ENCODE measurements around the gene CD300C.
"Not testable (repeated sequence)": the region's sequence is repeated elsewhere in the genome, so short reads cannot be mapped to it uniquely, and the experiment has no call there.

CD300C gene

DNA sequence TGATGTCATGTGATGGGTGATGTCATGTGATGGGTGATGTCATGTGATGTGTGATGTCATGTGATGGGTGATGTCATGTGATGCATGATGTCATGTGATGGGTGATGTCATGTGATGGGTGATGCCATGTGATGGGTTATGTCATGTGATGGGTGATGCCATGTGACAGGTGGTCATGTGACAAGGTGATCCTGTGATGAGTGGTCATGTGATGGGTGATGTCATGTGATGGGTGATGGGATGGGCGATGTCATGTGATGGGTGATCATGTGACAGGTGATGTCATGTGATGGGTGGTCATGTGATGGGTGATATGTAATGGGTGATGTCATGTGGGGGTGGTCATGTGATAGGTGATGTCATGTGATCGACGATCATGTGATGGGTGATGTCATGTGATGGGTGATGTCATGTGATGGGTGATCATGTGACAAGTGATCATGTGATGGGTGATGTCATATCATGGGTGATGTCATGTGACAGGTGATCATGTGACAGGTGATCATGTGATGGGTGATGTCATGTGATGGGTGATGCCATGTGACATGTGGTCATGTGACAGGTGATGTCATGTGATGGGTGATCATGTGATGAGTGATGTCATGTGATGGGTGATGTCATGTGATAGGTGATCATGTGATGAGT is 31.8 kb downstream of the CD300C start:
- DNase-seq (ENCODE audit: low read depth in 2 of 2), result peak in 1 of 2 donors; percentile 10

DNA sequence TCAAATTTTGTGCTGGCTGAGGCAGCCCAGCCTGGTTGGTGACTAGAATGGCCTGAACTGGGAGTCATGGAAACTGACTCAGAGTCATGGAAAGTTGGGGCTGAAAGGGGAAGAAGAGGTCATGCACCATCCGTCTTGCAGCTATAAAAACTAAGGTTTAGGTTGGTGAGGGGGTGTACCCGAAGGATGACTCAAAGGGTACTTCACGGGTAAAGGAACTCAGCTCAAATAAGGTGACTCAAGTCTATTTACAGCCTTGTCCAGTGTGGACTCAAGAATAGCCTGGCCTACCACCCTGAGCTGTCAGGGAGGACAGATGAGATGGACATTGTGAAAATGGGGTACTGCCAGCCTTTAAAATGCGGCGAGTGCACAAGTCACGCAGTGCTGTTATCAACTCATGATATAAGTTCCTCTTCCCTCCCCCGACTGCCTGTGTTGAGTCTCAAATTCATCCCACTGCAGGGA is 33.3 kb downstream of the CD300C start:
- peak; percentile 18 to 26 for DNase-seq (ENCODE audit: low read depth in 2 of 2)

DNA sequence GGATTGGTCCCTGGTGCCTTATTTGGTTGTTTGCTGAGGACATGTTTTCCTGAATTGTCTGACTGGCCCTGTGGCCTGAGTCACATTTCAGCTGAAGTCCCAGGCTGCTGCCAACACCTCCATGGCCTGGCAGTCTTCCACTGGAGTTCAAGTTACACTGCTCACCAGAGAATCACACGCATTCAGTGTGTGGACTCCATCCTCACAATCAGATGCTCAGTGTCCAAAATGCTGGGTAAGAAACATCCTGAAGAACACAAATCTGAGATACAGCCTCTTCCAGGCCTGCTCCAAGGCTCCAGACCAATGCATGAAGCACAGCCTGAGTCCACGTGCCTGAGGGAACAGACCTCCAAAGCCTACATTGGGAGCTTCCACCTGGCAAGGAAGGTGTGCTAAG is 33.9 kb downstream of the CD300C start:
- DNase-seq (ENCODE audit: low read depth in 2 of 2), result no peak

DNA sequence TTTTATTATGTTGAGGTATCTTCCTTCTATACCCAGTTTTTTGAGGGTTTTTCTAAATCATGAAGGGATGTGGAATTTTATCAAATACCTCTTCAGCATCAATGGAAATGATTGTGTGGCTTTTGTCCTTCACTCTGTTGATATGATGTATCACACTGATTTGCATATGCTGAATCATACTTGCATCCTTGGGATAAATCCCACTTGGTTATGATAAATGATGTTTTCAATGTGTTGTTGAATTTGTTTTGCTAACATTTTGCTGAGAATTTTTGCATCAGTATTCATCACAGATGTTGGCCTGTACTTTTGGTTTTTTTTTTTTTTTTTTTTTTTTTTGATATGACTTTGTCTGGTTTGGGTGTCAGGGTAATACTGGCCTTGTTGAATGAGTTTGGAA is 37.8 kb downstream of the CD300C start:
- DNase-seq (ENCODE audit: low read depth in 2 of 2), result no peak

DNA sequence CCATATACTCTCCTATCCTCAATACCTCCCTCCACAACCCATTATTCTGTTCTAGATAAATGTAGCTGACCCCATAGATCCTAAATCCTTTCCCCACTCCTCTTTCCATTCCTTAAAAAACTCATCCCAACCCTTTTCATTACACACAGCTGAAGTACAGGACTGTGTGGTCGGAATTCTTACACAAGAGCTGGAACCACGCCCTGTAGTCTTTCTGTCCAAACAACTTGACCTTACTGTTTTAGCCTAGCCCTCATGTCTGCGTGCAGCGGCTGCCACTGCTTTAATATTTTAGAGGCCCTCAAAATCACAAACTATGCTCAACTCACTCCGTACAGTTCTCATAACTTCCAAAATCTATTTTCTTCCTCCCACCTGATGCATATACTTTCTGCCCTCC is 42.0 kb downstream of the CD300C start:
- not testable (repeated sequence) for DNase-seq (ENCODE audit: low read depth in 2 of 2)

DNA sequence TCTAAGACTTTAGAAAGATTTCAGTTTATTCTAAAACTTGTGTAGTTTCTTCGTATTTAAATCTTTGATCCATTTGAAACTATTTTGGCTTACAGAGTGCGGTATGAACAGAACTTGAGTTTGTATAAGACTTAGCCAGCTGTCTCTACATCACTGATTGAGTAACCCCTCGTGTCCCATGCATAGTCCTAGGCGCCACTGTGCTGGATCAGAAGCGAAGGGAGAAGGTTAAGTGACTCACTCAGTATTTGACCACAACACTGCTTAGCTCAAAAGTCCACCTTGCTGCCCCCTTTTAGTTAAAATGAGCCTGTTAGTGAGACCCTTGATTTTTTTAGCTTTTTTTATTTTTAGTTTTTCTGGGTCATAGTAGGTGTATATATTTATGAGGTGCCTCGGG is 43.1 kb downstream of the CD300C start:
- no peak for DNase-seq (ENCODE audit: low read depth in 2 of 2)

DNA sequence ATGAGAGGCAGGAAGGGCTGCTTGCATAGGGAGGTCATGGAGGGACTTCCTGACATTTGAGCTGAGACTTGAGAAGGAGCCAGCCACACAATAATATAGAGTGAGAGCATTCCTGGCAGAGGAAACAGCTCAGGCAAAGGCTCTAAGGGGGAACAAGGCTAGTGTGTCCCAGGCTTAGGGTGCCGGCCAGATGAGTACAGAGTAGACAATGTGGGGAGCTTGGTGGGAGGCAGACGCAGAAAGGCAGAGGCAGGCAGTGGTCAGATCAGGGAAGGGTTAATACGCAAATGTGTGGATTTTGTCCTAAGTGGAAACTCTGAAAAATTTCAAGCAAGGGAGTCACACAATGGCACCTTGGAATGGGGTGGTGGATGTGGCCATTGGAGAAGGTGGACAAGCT is 45.9 kb downstream of the CD300C start:
- DNase-seq (ENCODE audit: low read depth in 2 of 2), result no peak

DNA sequence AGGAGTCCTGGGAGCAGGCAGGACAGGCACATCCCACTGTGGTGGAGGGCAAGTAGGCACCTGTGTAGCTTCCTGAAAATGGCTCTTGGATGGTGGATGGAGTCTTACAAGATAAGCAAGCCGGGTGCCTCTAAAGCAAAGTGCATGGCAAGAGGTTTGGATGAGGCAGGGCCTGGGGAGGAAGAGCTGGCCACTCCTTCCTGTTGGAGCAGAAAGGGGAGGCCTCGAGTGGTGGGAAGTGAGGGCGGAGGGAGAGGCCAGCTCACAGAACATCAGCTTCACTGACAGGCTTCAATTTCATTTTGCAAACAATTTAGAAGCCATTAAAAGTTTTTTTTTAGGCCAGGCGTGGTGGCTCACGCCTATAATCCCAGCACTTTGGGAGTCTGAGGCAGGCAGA is 48.4 kb downstream of the CD300C start:
- DNase-seq (ENCODE audit: low read depth in 2 of 2), result no peak

DNA sequence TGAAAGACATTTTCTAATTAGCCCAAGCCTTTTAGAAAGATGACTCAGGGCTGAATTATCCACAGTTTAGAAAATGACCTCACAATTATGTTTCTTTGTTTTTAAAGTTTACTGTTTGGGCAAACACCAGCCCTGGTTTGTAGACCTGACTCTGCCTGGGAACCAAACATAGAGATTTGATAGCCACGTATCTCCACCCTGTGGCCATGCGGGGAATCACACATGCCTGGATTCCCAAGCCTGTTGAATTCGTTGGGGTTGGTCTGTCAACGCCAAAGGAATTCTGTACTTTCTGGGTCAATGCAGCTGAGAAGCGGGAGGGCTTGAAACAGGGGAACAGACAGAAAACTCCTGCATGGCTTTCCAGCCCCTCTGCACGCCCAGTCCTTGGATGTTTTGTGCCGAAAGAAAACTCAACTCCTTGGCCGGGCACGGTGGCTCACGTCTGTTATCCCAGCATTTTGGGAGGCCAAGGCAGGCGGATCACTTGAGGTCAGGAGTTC is 52.5 kb downstream of the CD300C start:
- DNase-seq (ENCODE audit: low read depth in 2 of 2), result peak; percentile 49 to 57

DNA sequence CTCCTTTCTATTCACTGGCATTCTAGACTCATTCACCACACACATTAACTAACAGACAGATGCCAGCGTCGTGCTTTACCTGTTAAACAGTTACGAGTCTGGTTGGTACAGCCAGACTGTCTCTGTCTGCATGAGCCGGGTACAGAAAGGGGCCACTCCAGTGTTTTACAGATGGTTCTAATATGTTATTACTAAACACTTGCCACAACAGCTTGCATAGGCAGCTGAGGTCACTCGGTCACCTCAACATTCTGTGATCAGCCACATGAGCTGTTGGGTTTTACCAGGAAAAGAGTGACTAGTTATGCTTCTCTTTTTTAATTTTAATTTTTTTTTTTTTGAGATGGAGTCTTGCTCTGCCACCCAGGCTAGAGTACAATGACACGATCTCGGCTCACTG is 54.3 kb downstream of the CD300C start:
- DNase-seq (ENCODE audit: low read depth in 2 of 2), result no peak
